GM18951 (cell line): ENCODE data around the gene PAGR1.
A peak's percentile ranks its signal among the peaks of the same experiment; 100 is the strongest.
"Not testable (repeated sequence)": the region's sequence is repeated elsewhere in the genome, so short reads cannot be mapped to it uniquely, and the experiment has no call there.

Experiments used
- POLR2A ChIP-seq: IDR thresholded peaks from 4 replicates; pipeline ENCODE4 v1.6.1; 2011; ENCODE audit warnings: mild to moderate bottlenecking; ENCODE audit not compliant: insufficient read length, insufficient read depth; ENCODE audit errors: extremely low read depth
- in situ Hi-C: fragments of 300-500 bp; cut with MboI; formaldehyde crosslinking; loops from one replicate; pipeline ENCODE4 v1.12.0; 2022; ENCODE audit warnings: low sequenced_read_pairs, mixed read lengths, inconsistent platforms; ENCODE audit not compliant: unreplicated experiment

The PAGR1 gene

GRCh38 chr16:29862884-29863668 lies 47.1 kb downstream of the PAGR1 start, which contains the start of gene CDIPT:
Gene CDIPT (minus strand): TSS chr16:29863226. CDS start chr16:29862857, 369 bp downstream.
- TF ChIP-seq POLR2A, result peak; percentile 56
- in situ Hi-C loops, result no loop called here

- in situ Hi-C loops, result no loop called here
- TF ChIP-seq POLR2A, result no peak
Measured at GRCh38 chr16:29863669-29863984, 47.7 kb downstream of the PAGR1 start.

- no peak for TF ChIP-seq POLR2A
- in situ Hi-C loops, result no loop called here
Measured at GRCh38 chr16:29864205-29864604, 48.3 kb downstream of the PAGR1 start.

GRCh38 chr16:29868396-29869009 lies 52.6 kb downstream of the PAGR1 start:
- no peak for TF ChIP-seq POLR2A
- in situ Hi-C loops, result no loop called here

GRCh38 chr16:29869067-29869466 lies 53.1 kb downstream of the PAGR1 start:
- in situ Hi-C loops, result not testable (repeated sequence)
